ENCODE data around the gene PTPRE. TPM values are rescaled to one million over a fixed set of nuclear protein-coding genes. Genes with fewer than 3 reads are reported as not detected.

The PTPRE gene
- total RNA-seq, 1 donor from 2014 or later, result 0.21 TPM

GRCh38 chr10:128042131-128042610 is 135.3 kb downstream of the PTPRE start:
- Histone ChIP-seq H3K9me3 (ENCODE audit: low read depth) (no peaks in the 10 kb centered on the region), H3K4me3 (no peak overlapping the region), H4K20me1 (ENCODE audit: low read depth) (no peaks in the 10 kb centered on the region), H3K79me2 (ENCODE audit: low read depth) (no peaks in the 10 kb centered on the region), H3K4me2 (no peak overlapping the region), H3K4me1 (no peaks in the 10 kb centered on the region), H3K27ac (no peak overlapping the region), H3F3A (ENCODE audit: low read depth) (no peaks in the 10 kb centered on the region), H3K27me3 (peaks cover 39% of the 10 kb centered on the region), H3K9ac (no peak overlapping the region), H3K36me3 (no peaks in the 10 kb centered on the region), H2AFZ (replicated peaks) (no peak overlapping the region)
- no peak for TF ChIP-seq EZH2 (IDR thresholded peaks at IDR 0.05)
- TF ChIP-seq CTCF (IDR thresholded peaks at IDR 0.05), result no peak
- no peak for TF ChIP-seq EZH2phosphoT487 (IDR thresholded peaks at IDR 0.05)
- Mint-ChIP-seq H3K27me3 (ENCODE audit: insufficient read depth, low read depth) (peaks cover 4% of the 10 kb centered on the region), H3K36me3 (no peaks in the 10 kb centered on the region), H3K4me3 (no peak overlapping the region), H3K4me1 (no peaks in the 10 kb centered on the region), H3K27ac (no peak overlapping the region), H3K9me3 (no peaks in the 10 kb centered on the region)
- DNase-seq (ENCODE audit: low spot score), result no peak

DNA sequence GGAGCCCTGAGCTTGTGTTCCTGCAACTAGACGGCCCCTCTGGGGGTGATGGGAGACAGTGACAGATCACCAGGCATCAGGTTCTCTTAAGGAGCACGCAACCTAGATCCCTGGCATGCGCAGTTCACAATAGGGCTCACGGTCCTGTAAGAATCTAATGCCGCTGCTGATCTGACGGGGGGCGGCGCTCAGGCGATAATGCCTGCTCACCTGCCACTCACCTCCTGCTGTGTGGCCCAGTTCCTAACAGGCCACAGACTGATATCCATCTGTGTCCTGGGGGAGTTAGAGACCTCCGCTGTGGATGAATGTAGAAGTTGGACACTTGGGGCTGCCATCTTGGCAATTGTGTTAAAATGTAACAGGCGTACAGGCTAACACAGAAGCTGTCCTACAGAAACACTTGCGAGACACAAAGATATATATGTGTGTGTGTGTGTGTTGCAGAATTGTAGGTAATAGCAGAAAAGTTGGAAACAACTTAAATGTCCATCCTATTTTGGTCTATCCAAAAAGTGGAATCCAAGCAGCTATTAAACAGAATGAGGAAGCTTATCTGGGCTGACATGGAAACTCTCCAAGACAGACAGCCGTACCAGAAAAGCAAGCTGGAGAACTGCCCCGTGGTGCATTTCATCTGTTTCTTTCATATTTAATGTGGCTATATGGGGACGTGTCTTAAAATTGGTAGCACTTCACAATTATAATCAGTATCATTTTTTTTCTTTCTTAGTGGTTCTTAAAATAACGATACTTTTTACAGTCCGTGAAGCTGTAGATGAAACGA is 136.5 kb downstream of the PTPRE start:
- DNase-seq (ENCODE audit: low spot score), result peak; percentile 25
- Histone ChIP-seq H4K20me1 (ENCODE audit: low read depth) (no peaks in the 10 kb centered on the region), H3F3A (ENCODE audit: low read depth) (no peaks in the 10 kb centered on the region), H3K4me3 (no peak overlapping the region), H2AFZ (replicated peaks) (no peak overlapping the region), H3K27me3 (peaks cover 39% of the 10 kb centered on the region), H3K9me3 (ENCODE audit: low read depth) (no peaks in the 10 kb centered on the region), H3K4me2 (no peak overlapping the region), H3K79me2 (ENCODE audit: low read depth) (no peaks in the 10 kb centered on the region), H3K4me1 (no peaks in the 10 kb centered on the region), H3K36me3 (no peaks in the 10 kb centered on the region), H3K9ac (no peak overlapping the region), H3K27ac (no peak overlapping the region)
- TF ChIP-seq EZH2 (IDR thresholded peaks at IDR 0.05) (no peak), EZH2phosphoT487 (IDR thresholded peaks at IDR 0.05) (no peak), CTCF (IDR thresholded peaks at IDR 0.05) (no peak)
- Mint-ChIP-seq H3K9me3 (no peaks in the 10 kb centered on the region), H3K27me3 (ENCODE audit: insufficient read depth, low read depth) (peaks cover 4% of the 10 kb centered on the region), H3K36me3 (no peaks in the 10 kb centered on the region), H3K27ac (no peak overlapping the region), H3K4me1 (no peaks in the 10 kb centered on the region), H3K4me3 (no peak overlapping the region)

DNA sequence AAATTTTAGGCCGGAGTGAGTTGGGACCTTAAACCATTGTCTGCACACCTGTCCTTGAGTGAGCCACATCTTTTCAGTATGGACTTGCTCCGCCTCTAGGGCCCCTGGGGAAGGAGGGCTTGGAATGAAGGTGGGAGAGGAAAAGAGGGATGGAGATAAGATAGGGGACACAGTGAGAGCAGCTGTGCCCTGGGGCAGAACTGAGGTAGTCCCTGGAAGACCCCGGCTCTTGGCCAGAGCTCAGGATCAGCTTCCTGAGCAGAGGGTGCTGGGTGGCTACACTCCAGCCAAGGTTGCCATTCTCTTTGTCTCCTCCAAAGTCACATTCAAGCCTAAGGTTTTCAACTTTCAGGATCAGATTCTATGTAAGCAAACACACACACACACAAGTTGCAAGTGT is 137.3 kb downstream of the PTPRE start:
- H3K27ac Mint-ChIP-seq, result no peak overlapping the region
- Histone ChIP-seq H3K27me3 (peaks cover 39% of the 10 kb centered on the region), H4K20me1 (ENCODE audit: low read depth) (no peaks in the 10 kb centered on the region), H3K9me3 (ENCODE audit: low read depth) (no peaks in the 10 kb centered on the region), H2AFZ (replicated peaks) (no peak overlapping the region), H3K36me3 (no peaks in the 10 kb centered on the region), H3K4me1 (no peaks in the 10 kb centered on the region), H3K4me3 (no peak overlapping the region), H3K9ac (no peak overlapping the region), H3F3A (ENCODE audit: low read depth) (no peaks in the 10 kb centered on the region), H3K79me2 (ENCODE audit: low read depth) (no peaks in the 10 kb centered on the region), H3K4me2 (no peak overlapping the region), H3K27ac (no peak overlapping the region)
- H3K9me3 Mint-ChIP-seq, result no peaks in the 10 kb centered on the region
- peaks cover 4% of the 10 kb centered on the region for H3K27me3 Mint-ChIP-seq (ENCODE audit: insufficient read depth, low read depth)
- DNase-seq (ENCODE audit: low spot score), result no peak
- H3K36me3 Mint-ChIP-seq, result no peaks in the 10 kb centered on the region
- H3K4me1 Mint-ChIP-seq, result no peaks in the 10 kb centered on the region
- no peak overlapping the region for H3K4me3 Mint-ChIP-seq
- TF ChIP-seq EZH2phosphoT487 (IDR thresholded peaks at IDR 0.05), result no peak

All from neural progenitor cell (in vitro differentiated cells).